BJ (cell line): ENCODE results near the gene AVL9. TPM values are rescaled to one million over a fixed set of nuclear protein-coding genes. Genes with fewer than 3 reads are reported as not detected.
"Not testable (repeated sequence)": the region's sequence is repeated elsewhere in the genome, so short reads cannot be mapped to it uniquely, and the experiment has no call there.

ENCODE experiments used
- CTCF ChIA-PET: fragments of 350-600 bp; formaldehyde crosslinking; extraction: SDS; loops from one replicate; lab custom pipeline; 2021; ENCODE audit warnings: antibody characterized with exemption, inconsistent platforms; lab: Yijun Ruan, JAX
- POLR2A ChIA-PET: fragments of 300-600 bp; sonication (Branson Sonifier 250); formaldehyde crosslinking; extraction: SDS; loops from one replicate; lab custom pipeline; 2021; ENCODE audit warnings: antibody characterized with exemption; lab: Charles Lee
- DNase-seq: peaks from one replicate; pipeline ENCODE4 v3.0.0-alpha.2; 2011; ENCODE audit warnings: low read depth
- H3K27me3 ChIP-seq: 2 replicates; pipeline ENCODE4 v1.6.0; 2011; ENCODE audit warnings: low read length; ENCODE audit not compliant: control insufficient read depth, insufficient read depth
- H3K36me3 ChIP-seq: 2 replicates; pipeline ENCODE4 v1.5.1; 2011; ENCODE audit warnings: low read length; ENCODE audit not compliant: control insufficient read depth, insufficient read depth
- H3K4me3 ChIP-seq: 2 replicates; pipeline ENCODE4 v1.5.1; 2011; ENCODE audit warnings: low read depth, mild to moderate bottlenecking, control low read depth, low read length
- CTCF ChIP-seq: IDR thresholded peaks from 2 replicates; pipeline ENCODE4 v1.5.1; 2011; ENCODE audit warnings: low read depth, mild to moderate bottlenecking, control low read depth, inconsistent platforms, low read length, moderate library complexity; ENCODE audit not compliant: insufficient read depth
- polyA plus RNA-seq: library from polyadenylated mRNA; depleted of rRNA; stranded (reverse); fragments of >200 nt; gene quantifications from 2 replicates; pipeline ENCODE4 v1.2.3, GENCODE V29; 2011

AVL9 gene
- polyA plus RNA-seq, 1 experiment, result 12.0 TPM

DNA sequence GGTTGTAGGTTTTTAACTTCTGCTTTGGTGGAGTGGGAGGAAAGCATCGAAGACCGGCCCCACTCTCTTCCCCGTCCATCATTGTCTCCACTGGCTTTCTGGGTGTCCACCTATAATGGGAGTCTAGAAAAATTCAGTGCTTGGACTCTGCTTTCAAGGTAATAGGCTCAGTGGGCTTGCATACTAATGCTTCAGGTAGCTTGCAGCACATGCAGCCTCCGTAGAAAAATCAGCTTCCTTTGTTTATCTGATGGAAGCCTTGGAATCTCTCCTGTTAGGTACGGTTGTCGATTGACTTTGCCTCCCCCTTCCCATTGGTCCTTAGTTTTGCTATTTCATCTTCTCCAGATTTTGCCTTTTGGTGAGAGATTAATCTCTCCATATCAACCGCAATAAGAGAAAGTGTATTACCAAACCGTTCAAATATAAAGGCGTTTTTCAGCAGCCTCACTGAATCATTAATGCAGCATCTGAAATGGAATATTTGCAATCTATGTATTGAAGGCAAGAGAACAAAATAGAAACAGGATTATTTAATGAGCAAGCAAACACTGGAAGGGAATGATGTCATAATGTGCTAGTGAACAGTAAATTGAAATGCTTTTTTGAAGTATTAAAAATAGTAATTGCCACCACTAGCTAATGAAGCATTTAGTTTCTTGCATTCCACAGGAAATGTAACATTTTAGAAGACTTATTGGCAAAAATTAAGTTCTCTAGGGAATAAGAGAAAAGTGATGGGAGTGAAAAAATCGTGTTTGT lies 944 bp downstream of the AVL9 start:
- H3K36me3 ChIP-seq, result no peaks in the 10 kb centered on the region
- POLR2A ChIA-PET, result no interaction called here
- no peak for TF ChIP-seq CTCF
- H3K27me3 ChIP-seq, result no peaks in the 10 kb centered on the region
- H3K4me3 ChIP-seq, result peak overlapping the region; percentile 99
- DNase-seq, result no peak
- CTCF ChIA-PET, result interaction anchor here (0.8 to 0.9 kb wide), 2 partner anchors 16 to 80 kb away, joined by 3 read pairs; no protein-coding TSS in a partner anchor

GRCh38 chr7:32499755-32500154 lies 4.5 kb downstream of the AVL9 start:
- DNase-seq, POLR2A ChIA-PET, CTCF ChIA-PET, H3K4me3 ChIP-seq, H3K27me3 ChIP-seq, H3K36me3 ChIP-seq: not testable (repeated sequence)

DNA sequence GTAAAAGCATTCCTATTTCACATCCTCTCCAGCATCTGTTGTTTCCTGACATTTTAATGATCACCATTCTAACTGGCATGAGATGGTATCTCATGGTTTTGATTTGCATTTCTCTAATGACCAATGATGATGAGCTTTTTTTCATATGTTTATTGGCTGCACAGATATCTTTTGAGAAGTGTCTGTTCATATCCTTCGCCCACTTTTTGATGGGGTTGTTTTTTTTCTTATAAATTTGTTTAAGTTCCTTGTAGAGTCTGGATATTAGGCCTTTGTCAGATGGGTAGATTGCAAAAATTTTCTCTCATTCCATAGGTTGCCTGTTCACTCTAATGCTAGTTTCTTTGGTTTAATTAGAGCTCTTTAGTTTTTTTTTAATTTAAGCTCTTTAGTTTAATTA lies 4.9 kb downstream of the AVL9 start:
- DNase-seq, H3K27me3 ChIP-seq, POLR2A ChIA-PET, H3K4me3 ChIP-seq, CTCF ChIA-PET, H3K36me3 ChIP-seq: not testable (repeated sequence)

DNA sequence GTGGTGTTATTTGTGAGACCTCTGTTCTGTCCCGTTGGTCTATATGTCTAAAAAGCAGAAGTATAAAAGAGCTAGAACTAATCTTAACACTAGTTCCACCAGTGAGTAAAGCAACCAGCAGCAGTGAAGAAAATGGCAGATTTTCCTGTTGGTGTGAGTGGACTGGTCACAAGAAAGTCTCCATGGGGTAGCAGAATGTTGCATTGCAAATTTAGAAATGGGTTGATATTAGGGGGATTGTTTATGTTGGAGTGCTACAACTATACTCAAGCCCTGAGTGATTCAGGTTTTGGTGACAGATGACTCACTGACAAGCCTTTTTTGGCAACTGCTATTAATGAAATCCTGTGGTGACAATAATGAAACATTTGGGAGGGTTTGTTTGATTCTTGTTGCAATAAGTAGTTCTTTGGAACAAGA lies 5.6 kb downstream of the AVL9 start:
- POLR2A ChIA-PET, result no interaction called here
- no peaks in the 10 kb centered on the region for H3K36me3 ChIP-seq
- no peak overlapping the region for H3K4me3 ChIP-seq

GRCh38 chr7:32501522-32501921 lies 6.2 kb downstream of the AVL9 start:
- no peak for DNase-seq
- no peaks in the 10 kb centered on the region for H3K36me3 ChIP-seq
- H3K27me3 ChIP-seq, result no peaks in the 10 kb centered on the region
- no peak overlapping the region for H3K4me3 ChIP-seq
- ChIA-PET POLR2A (no interaction called here), CTCF (interaction anchor here (0.6 to 0.9 kb wide), 2 partner anchors 11 to 84 kb away, joined by 3 read pairs; no protein-coding TSS in a partner anchor)
- TF ChIP-seq CTCF, result no peak

More for the DNA sequence above, 5.6 kb downstream of the AVL9 start:
- CTCF ChIA-PET, result interaction anchor here (0.9 kb wide), 1 partner anchor 12 kb away, joined by 3 read pairs; no protein-coding TSS in a partner anchor
- H3K27me3 ChIP-seq, result no peaks in the 10 kb centered on the region
- DNase-seq, result peak; percentile 39
- no peak for TF ChIP-seq CTCF

GRCh38 chr7:32502728-32503127 lies 7.4 kb downstream of the AVL9 start:
- Histone ChIP-seq H3K27me3 (no peaks in the 10 kb centered on the region), H3K4me3 (no peak overlapping the region), H3K36me3 (no peaks in the 10 kb centered on the region)
- no peak for TF ChIP-seq CTCF
- ChIA-PET POLR2A (no interaction called here), CTCF (interaction anchor here (0.8 kb wide), 1 partner anchor 43 kb away, joined by 3 read pairs; no protein-coding TSS in a partner anchor)
- no peak for DNase-seq
